ENCODE data around the gene PID1. TPM values are rescaled to one million over a fixed set of nuclear protein-coding genes. Genes with fewer than 3 reads are reported as not detected.

Gene PID1
- total and polyA plus RNA-seq, 2 donors: 1.0 to 5.2 TPM

DNA sequence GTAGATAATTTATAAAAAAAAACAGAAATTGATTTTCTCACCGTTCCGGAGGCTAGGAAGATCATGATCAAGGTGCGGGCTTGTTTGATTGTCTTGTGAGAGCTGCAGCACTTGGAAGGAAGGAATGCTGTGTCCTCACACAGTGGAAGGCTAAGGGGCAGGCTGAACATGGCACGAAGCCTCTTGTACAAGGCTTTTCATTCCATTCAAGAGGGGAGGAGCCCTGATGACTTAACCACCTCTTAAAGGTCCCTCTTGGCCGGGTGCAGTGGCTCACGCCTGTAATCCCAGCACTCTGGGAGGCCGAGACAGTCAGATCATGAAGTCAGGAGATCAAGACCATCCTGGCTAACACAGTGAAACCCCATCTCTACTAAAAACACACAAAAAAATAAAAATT is 39.2 kb downstream of the PID1 start:
- H3K36me3 ChIP-seq (ENCODE audit: control insufficient read depth in 2 of 2, insufficient read depth in 2 of 2, low read length in 1 of 2): no peaks in the 10 kb centered on the region
- no peaks in the 10 kb centered on the region for H3K4me1 ChIP-seq (ENCODE audit: control insufficient read depth in 2 of 2, insufficient read depth in 2 of 2, low read length in 2 of 2)
- H3K27me3 ChIP-seq (ENCODE audit: control insufficient read depth in 2 of 2, insufficient read depth in 1 of 2, low read length in 1 of 2): no peaks in the 10 kb centered on the region
- 90% methylated on average over 7 of the region's 7 CpGs for WGBS
- DNase-seq (ENCODE audit: low read depth in 6 of 9, low spot score in 9 of 9): no peak
- no peak overlapping the region for H3K4me3 ChIP-seq (ENCODE audit: low read length in 2 of 2)
- H3K9me3 ChIP-seq (ENCODE audit: control insufficient read depth in 2 of 2, insufficient read depth in 1 of 2, low read length in 1 of 2): no peaks in the 10 kb centered on the region
- no peak overlapping the region for H3K27ac ChIP-seq (ENCODE audit: low read depth in 1 of 2, low read length in 1 of 2)

DNA sequence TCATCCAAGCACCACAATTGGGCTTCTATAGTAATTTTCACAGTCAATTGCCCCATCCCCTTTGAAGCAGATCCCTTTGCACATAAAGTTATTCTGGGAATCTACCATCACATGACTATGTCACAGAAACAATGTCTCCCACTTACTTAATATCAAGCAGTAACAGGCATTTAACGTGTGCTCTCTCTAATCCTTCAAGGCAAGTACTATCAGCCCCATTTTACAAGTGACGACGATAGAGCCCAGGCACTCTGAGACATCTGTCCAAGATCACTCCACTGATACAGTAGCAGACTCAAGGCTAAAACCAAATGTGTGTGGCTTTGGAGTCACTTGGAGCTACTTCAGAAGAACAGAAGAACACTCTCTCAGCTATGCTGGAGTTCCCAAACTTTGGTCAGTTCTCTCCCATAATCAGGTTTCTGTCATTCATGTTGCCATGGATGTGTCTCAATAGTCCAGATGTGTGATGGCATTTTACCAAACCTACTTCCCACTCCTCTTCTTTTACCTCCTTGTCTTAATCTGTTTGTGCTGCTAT is 39.7 kb downstream of the PID1 start:
- no peak overlapping the region for H3K4me3 ChIP-seq (ENCODE audit: low read length in 2 of 2)
- DNase-seq (ENCODE audit: low read depth in 6 of 9, low spot score in 9 of 9): no peak
- no peaks in the 10 kb centered on the region for H3K4me1 ChIP-seq (ENCODE audit: control insufficient read depth in 2 of 2, insufficient read depth in 2 of 2, low read length in 2 of 2)
- 94% methylated on average over 3 of the region's 3 CpGs for WGBS
- H3K27ac ChIP-seq (ENCODE audit: low read depth in 1 of 2, low read length in 1 of 2): no peak overlapping the region
- no peaks in the 10 kb centered on the region for H3K9me3 ChIP-seq (ENCODE audit: control insufficient read depth in 2 of 2, insufficient read depth in 1 of 2, low read length in 1 of 2)
- H3K36me3 ChIP-seq (ENCODE audit: control insufficient read depth in 2 of 2, insufficient read depth in 2 of 2, low read length in 1 of 2): no peaks in the 10 kb centered on the region
- no peaks in the 10 kb centered on the region for H3K27me3 ChIP-seq (ENCODE audit: control insufficient read depth in 2 of 2, insufficient read depth in 1 of 2, low read length in 1 of 2)

DNA sequence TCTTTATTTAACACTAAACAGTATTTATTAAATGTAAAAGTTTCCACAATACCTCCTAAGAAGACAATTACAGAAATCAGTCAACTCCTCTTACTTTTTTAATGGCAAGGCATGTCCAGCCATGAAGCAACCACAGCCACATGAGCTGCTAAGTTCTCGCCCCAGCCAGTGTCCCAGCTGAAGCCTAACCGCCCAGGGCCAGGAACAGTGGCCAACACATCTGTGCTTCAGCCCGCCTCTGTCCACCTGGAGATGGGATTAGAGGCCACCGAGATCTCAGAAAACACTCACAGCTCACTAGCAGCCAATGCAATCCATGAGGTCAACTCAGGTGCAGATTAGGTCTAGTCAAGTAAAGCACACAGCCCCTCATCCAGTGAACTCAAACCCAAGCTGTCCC is 40.2 kb downstream of the PID1 start:
- DNase-seq (ENCODE audit: low read depth in 6 of 9, low spot score in 9 of 9): no peak
- no peak overlapping the region for H3K27ac ChIP-seq (ENCODE audit: low read depth in 1 of 2, low read length in 1 of 2)
- no peaks in the 10 kb centered on the region for H3K9me3 ChIP-seq (ENCODE audit: control insufficient read depth in 2 of 2, insufficient read depth in 1 of 2, low read length in 1 of 2)
- WGBS: 79% methylated on average over 4 of the region's 4 CpGs
- H3K4me3 ChIP-seq (ENCODE audit: low read length in 2 of 2): no peak overlapping the region
- no peaks in the 10 kb centered on the region for H3K36me3 ChIP-seq (ENCODE audit: control insufficient read depth in 2 of 2, insufficient read depth in 2 of 2, low read length in 1 of 2)
- H3K4me1 ChIP-seq (ENCODE audit: control insufficient read depth in 2 of 2, insufficient read depth in 2 of 2, low read length in 2 of 2): no peaks in the 10 kb centered on the region
- H3K27me3 ChIP-seq (ENCODE audit: control insufficient read depth in 2 of 2, insufficient read depth in 1 of 2, low read length in 1 of 2): no peaks in the 10 kb centered on the region

DNA sequence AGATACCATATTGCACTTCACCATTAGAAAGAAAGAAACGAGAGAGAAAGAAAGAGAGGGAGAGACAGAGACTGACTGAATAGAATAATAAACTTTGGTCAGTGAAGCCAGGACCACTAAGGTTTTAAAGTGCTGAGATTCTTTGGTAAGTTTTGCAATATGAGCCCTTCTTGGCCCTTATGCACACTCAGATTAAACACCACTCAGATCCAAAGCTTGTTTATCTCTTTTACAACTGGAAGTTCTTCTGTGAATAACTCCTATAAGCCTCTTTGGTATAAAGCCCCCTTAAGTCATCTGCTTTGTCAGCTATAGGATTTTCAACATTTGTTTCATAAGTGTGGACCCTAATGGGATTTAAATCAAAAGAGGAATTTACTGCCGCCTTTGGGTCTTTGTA is 40.8 kb downstream of the PID1 start:
- Histone ChIP-seq H3K4me1 (ENCODE audit: control insufficient read depth in 2 of 2, insufficient read depth in 2 of 2, low read length in 2 of 2) (no peaks in the 10 kb centered on the region), H3K27me3 (ENCODE audit: control insufficient read depth in 2 of 2, insufficient read depth in 1 of 2, low read length in 1 of 2) (no peaks in the 10 kb centered on the region), H3K9me3 (ENCODE audit: control insufficient read depth in 2 of 2, insufficient read depth in 1 of 2, low read length in 1 of 2) (no peaks in the 10 kb centered on the region), H3K4me3 (ENCODE audit: low read length in 2 of 2) (no peak overlapping the region), H3K36me3 (ENCODE audit: control insufficient read depth in 2 of 2, insufficient read depth in 2 of 2, low read length in 1 of 2) (no peaks in the 10 kb centered on the region), H3K27ac (ENCODE audit: low read depth in 1 of 2, low read length in 1 of 2) (no peak overlapping the region)
- 88% methylated on average over 2 of the region's 2 CpGs for WGBS
- no peak for DNase-seq (ENCODE audit: low read depth in 6 of 9, low spot score in 9 of 9)

DNA sequence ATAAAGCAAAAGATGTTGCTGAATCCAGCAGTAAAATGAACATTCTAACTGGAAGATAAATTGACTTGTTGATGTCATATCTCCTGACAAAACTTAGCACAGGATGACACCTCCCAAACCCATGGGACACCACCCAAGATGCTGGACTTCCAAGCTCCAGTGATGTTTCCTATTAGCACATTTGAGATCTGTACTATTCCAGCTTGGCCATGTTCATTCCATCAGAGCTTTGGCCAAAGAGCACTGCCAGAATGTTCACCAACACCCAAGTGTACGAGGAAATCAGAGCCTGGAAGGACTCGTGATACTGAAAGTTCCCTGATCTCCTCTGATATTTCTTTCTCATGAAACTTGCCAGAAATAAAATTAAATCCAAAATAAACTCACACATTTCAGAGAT is 44.7 kb downstream of the PID1 start:
- H3K27ac ChIP-seq (ENCODE audit: low read depth in 1 of 2, low read length in 1 of 2): no peak overlapping the region
- peaks cover 0 to 4% of the 10 kb centered on the region in 2 donors for H3K9me3 ChIP-seq (ENCODE audit: control insufficient read depth in 2 of 2, insufficient read depth in 1 of 2, low read length in 1 of 2)
- DNase-seq (ENCODE audit: low read depth in 6 of 9, low spot score in 9 of 9): no peak
- H3K4me1 ChIP-seq (ENCODE audit: control insufficient read depth in 2 of 2, insufficient read depth in 2 of 2, low read length in 2 of 2): no peaks in the 10 kb centered on the region
- no peak overlapping the region for H3K4me3 ChIP-seq (ENCODE audit: low read length in 2 of 2)
- no peaks in the 10 kb centered on the region for H3K27me3 ChIP-seq (ENCODE audit: control insufficient read depth in 2 of 2, insufficient read depth in 1 of 2, low read length in 1 of 2)
- no peaks in the 10 kb centered on the region for H3K36me3 ChIP-seq (ENCODE audit: control insufficient read depth in 2 of 2, insufficient read depth in 2 of 2, low read length in 1 of 2)
- WGBS: 94% methylated on average over 2 of the region's 2 CpGs

DNA sequence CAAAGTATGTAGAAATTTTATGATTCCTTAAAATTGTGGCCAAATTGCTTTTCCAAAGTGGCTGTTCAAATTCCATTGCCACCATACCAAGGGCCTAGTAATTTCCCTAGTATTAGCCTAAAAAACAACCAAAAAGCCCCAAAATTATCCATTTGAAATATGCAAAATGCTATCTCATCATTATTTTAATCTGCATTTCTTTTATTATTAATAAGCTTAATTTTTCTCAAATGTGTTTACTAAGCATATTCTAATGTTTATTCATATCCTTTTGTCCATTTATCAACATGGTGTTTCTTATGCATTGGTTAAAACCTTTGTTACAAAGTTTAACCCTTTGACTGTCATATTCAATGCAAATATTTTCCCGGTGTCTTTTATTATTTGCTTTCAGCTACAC is 48.0 kb downstream of the PID1 start:
- WGBS: 99% methylated on average over 1 of the region's 1 CpG
- Histone ChIP-seq H3K27me3 (ENCODE audit: control insufficient read depth in 2 of 2, insufficient read depth in 1 of 2, low read length in 1 of 2) (no peaks in the 10 kb centered on the region), H3K4me3 (ENCODE audit: low read length in 2 of 2) (no peak overlapping the region), H3K4me1 (ENCODE audit: control insufficient read depth in 2 of 2, insufficient read depth in 2 of 2, low read length in 2 of 2) (no peaks in the 10 kb centered on the region), H3K27ac (ENCODE audit: low read depth in 1 of 2, low read length in 1 of 2) (no peak overlapping the region), H3K9me3 (ENCODE audit: control insufficient read depth in 2 of 2, insufficient read depth in 1 of 2, low read length in 1 of 2) (peaks cover 0 to 10% of the 10 kb centered on the region in 2 donors), H3K36me3 (ENCODE audit: control insufficient read depth in 2 of 2, insufficient read depth in 2 of 2, low read length in 1 of 2) (no peaks in the 10 kb centered on the region)
- DNase-seq (ENCODE audit: low read depth in 6 of 9, low spot score in 9 of 9): no peak

DNA sequence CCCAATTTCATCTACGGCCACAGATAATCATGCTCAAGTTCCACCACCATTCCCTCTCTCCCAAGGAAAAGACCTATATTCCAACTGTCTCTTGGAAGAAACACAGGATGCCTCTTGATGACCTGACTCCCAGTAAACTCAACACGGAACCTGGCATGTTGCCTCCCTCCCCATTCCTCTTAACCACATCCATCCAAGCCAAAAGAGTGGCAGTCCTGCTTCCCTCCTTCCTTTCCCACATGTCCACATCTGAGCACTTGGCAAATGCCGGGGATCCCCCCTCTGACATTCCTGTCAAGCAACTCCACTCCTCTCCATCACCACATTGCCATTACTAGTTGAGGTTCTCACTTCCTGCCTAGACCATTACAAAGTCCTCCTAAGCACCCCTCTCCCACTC is 49.4 kb downstream of the PID1 start:
- no peak for DNase-seq (ENCODE audit: low read depth in 6 of 9, low spot score in 9 of 9)
- Histone ChIP-seq H3K27ac (ENCODE audit: low read depth in 1 of 2, low read length in 1 of 2) (no peak overlapping the region), H3K4me1 (ENCODE audit: control insufficient read depth in 2 of 2, insufficient read depth in 2 of 2, low read length in 2 of 2) (no peaks in the 10 kb centered on the region), H3K4me3 (ENCODE audit: low read length in 2 of 2) (no peak overlapping the region), H3K9me3 (ENCODE audit: control insufficient read depth in 2 of 2, insufficient read depth in 1 of 2, low read length in 1 of 2) (peaks cover 0 to 10% of the 10 kb centered on the region in 2 donors), H3K36me3 (ENCODE audit: control insufficient read depth in 2 of 2, insufficient read depth in 2 of 2, low read length in 1 of 2) (no peaks in the 10 kb centered on the region), H3K27me3 (ENCODE audit: control insufficient read depth in 2 of 2, insufficient read depth in 1 of 2, low read length in 1 of 2) (no peaks in the 10 kb centered on the region)
- 95% methylated on average over 3 of the region's 3 CpGs for WGBS

DNA sequence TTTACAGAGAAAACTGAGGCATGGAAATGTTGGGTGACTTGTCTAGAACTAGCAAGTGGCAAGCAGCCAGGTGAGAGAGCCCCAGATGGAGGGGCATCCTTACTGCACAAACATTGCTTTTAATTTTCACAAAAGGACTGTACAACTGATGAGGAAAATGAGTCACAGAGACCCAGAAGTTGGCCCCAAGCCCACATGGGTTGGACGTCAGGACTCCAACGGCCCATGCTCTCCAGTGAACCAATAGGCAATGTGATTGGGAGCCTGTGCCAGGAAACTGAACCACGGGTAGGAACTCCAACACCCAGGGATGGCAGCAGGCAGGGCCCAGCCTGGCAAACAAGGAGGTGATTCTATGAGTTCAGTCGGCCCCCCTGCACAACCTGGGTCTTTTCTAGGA is 50.8 kb downstream of the PID1 start:
- H3K27me3 ChIP-seq (ENCODE audit: control insufficient read depth in 2 of 2, insufficient read depth in 1 of 2, low read length in 1 of 2): no peaks in the 10 kb centered on the region
- no peak overlapping the region for H3K27ac ChIP-seq (ENCODE audit: low read depth in 1 of 2, low read length in 1 of 2)
- no peak for DNase-seq (ENCODE audit: low read depth in 6 of 9, low spot score in 9 of 9)
- H3K9me3 ChIP-seq (ENCODE audit: control insufficient read depth in 2 of 2, insufficient read depth in 1 of 2, low read length in 1 of 2): peaks cover 0 to 10% of the 10 kb centered on the region in 2 donors
- no peaks in the 10 kb centered on the region for H3K4me1 ChIP-seq (ENCODE audit: control insufficient read depth in 2 of 2, insufficient read depth in 2 of 2, low read length in 2 of 2)
- H3K36me3 ChIP-seq (ENCODE audit: control insufficient read depth in 2 of 2, insufficient read depth in 2 of 2, low read length in 1 of 2): no peaks in the 10 kb centered on the region
- WGBS: 83% methylated on average over 4 of the region's 4 CpGs
- H3K4me3 ChIP-seq (ENCODE audit: low read length in 2 of 2): no peak overlapping the region

DNA sequence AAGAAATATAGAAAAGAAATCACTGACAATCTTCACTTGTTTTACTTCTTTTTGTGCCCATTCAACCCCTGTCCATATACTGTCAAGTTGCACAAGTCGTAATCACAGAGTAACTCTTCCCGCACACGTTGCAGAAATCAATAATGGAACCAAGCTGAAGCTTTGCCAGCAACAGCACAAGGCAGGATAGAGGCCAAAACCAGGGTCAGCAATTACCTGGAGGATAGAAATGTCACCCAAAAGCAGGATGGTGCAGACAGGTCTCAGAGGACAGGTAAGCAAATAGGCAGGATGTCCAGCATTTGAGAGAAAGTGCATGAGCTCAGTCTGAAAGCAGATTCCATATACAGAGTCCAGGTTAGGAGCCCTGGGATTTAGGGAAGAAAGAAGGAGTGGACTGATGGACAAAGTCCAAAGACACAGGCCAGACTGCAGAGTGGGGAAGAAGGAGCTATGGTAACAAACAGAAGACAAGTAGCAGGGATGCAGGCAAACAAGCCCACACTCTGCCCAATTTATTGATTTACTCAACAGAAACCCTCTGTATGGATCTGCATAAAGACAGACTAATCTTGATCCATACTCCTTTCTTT is 52.7 kb downstream of the PID1 start:
- DNase-seq (ENCODE audit: low read depth in 6 of 9, low spot score in 9 of 9): no peak
- WGBS: 92% methylated on average over 3 of the region's 3 CpGs
- Histone ChIP-seq H3K27me3 (ENCODE audit: control insufficient read depth in 2 of 2, insufficient read depth in 1 of 2, low read length in 1 of 2) (no peaks in the 10 kb centered on the region), H3K9me3 (ENCODE audit: control insufficient read depth in 2 of 2, insufficient read depth in 1 of 2, low read length in 1 of 2) (peaks cover 0 to 10% of the 10 kb centered on the region in 2 donors), H3K4me3 (ENCODE audit: low read length in 2 of 2) (no peak overlapping the region), H3K27ac (ENCODE audit: low read depth in 1 of 2, low read length in 1 of 2) (no peak overlapping the region), H3K4me1 (ENCODE audit: control insufficient read depth in 2 of 2, insufficient read depth in 2 of 2, low read length in 2 of 2) (no peaks in the 10 kb centered on the region), H3K36me3 (ENCODE audit: control insufficient read depth in 2 of 2, insufficient read depth in 2 of 2, low read length in 1 of 2) (no peaks in the 10 kb centered on the region)

Measured in thymus (tissue), 11 donors.